ENCODE measurements around the gene RASGRP4. TPM values are rescaled to one million over a fixed set of nuclear protein-coding genes. Genes with fewer than 3 reads are reported as not detected.

RASGRP4 gene
- total RNA-seq, 1 donor from 2014 or later, result 3.2 TPM

GRCh38 chr19:38384209-38385027 lies 41.6 kb downstream of the RASGRP4 start:
- ChIA-PET POLR2A (interaction anchor here (1.4 to 2.3 kb wide), 2 partner anchors 8 to 10 kb away, joined by 6 to 8 read pairs; partner anchors contain the start of gene PSMD8), CTCF (interaction anchor here (1.9 kb wide), 1 partner anchor 18 kb away, joined by 5 read pairs; the partner anchor contains the start of gene FAM98C)
- intact Hi-C loops (cut with micrococcal nuclease), result no loop called here
- TF ChIP-seq CTCF (IDR thresholded peaks at IDR 0.05), result no peak
- Mint-ChIP-seq H3K4me1 (peaks cover 24% of the 10 kb centered on the region), H3K27me3 (peaks cover 12% of the 10 kb centered on the region), H3K9me3 (no peaks in the 10 kb centered on the region), H3K4me3 (no peak overlapping the region), H3K27ac (no peak overlapping the region), H3K36me3 (ENCODE audit: low read depth) (peaks cover 50% of the 10 kb centered on the region)
- DNase-seq (no peak), ATAC-seq (ENCODE audit: low read depth) (no peak)

- no peak for TF ChIP-seq CTCF (IDR thresholded peaks at IDR 0.05)
- Mint-ChIP-seq H3K27me3 (peaks cover 11% of the 10 kb centered on the region), H3K4me3 (no peak overlapping the region), H3K4me1 (peaks cover 21% of the 10 kb centered on the region), H3K27ac (no peak overlapping the region), H3K36me3 (ENCODE audit: low read depth) (peaks cover 56% of the 10 kb centered on the region), H3K9me3 (no peaks in the 10 kb centered on the region)
- intact Hi-C loops (cut with micrococcal nuclease), result no loop called here
- ATAC-seq (ENCODE audit: low read depth) (no peak), DNase-seq (no peak)
- ChIA-PET POLR2A (interaction anchor here (2.3 kb wide), 1 partner anchor 9 kb away, joined by 8 read pairs; the partner anchor contains the start of gene PSMD8), CTCF (no interaction called here)
These were observed 42.3 kb downstream of the RASGRP4 start for GRCh38 chr19:38383743-38384142.

GRCh38 chr19:38383184-38383583 lies 42.8 kb downstream of the RASGRP4 start:
- peaks cover 59% of the 10 kb centered on the region for H3K36me3 Mint-ChIP-seq (ENCODE audit: low read depth)
- H3K4me1 Mint-ChIP-seq, result peaks cover 19% of the 10 kb centered on the region

GRCh38 chr19:38381138-38381537 lies 44.9 kb downstream of the RASGRP4 start:
- CTCF ChIA-PET, result no interaction called here
- intact Hi-C loops (cut with micrococcal nuclease), result no loop called here
- H3K4me3 Mint-ChIP-seq, result no peak overlapping the region

More at GRCh38 chr19:38383184-38383583, 42.8 kb downstream of the RASGRP4 start:
- TF ChIP-seq CTCF (IDR thresholded peaks at IDR 0.05), result no peak
- Mint-ChIP-seq H3K27me3 (peaks cover 11% of the 10 kb centered on the region), H3K4me3 (no peak overlapping the region), H3K9me3 (no peaks in the 10 kb centered on the region), H3K27ac (no peak overlapping the region)
- ChIA-PET CTCF (no interaction called here), POLR2A (interaction anchor here (1.5 kb wide), 1 partner anchor 9 kb away, joined by 4 read pairs; the partner anchor contains the start of gene PSMD8)
- ATAC-seq (ENCODE audit: low read depth) (no peak), DNase-seq (no peak)
- intact Hi-C loops (cut with micrococcal nuclease), result no loop called here

More at GRCh38 chr19:38381138-38381537, 44.9 kb downstream of the RASGRP4 start:
- ATAC-seq (ENCODE audit: low read depth) (no peak), DNase-seq (no peak)
- POLR2A ChIA-PET, result no interaction called here
- peaks cover 13% of the 10 kb centered on the region for H3K4me1 Mint-ChIP-seq
- no peaks in the 10 kb centered on the region for H3K9me3 Mint-ChIP-seq
- H3K36me3 Mint-ChIP-seq (ENCODE audit: low read depth), result peaks cover 71% of the 10 kb centered on the region
- no peak overlapping the region for H3K27ac Mint-ChIP-seq
- H3K27me3 Mint-ChIP-seq, result peaks cover 2% of the 10 kb centered on the region
- no peak for TF ChIP-seq CTCF (IDR thresholded peaks at IDR 0.05)
